ENCODE results near the gene ENPP3. TPM values are rescaled to one million over a fixed set of nuclear protein-coding genes. Genes with fewer than 3 reads are reported as not detected.

The ENPP3 gene
- total and polyA plus RNA-seq, 9 of the 15 experiments (the other 6 are each of a cell fraction or from before 2014, with no cell fraction given) = 14.0 to 32.8 (median 21.6) TPM

GRCh38 chr6:131655951-131656350 is 18.8 kb downstream of the ENPP3 start:
- ChIA-PET POLR2A (interaction anchor here (0.8 to 1.9 kb wide), 3 partner anchors 8 to 563 kb away, joined by 3 to 4 read pairs (median 4); no protein-coding TSS in a partner anchor), CTCF (ENCODE audit: low intra/inter-chr PET ratio) (no interaction called here)
- no peak overlapping the region for H2AFZ ChIP-seq (ENCODE audit: low read depth, low read length)
- no peak for TF ChIP-seq ZNF280B (CRISPR knock-in tag; IDR thresholded peaks at IDR 0.05)
- TF ChIP-seq SFPQ (IDR thresholded peaks at IDR 0.05; ENCODE audit: low read depth, low read length) = no peak
- no peak for TF ChIP-seq ZBTB33 (CRISPR knock-in tag; IDR thresholded peaks at IDR 0.05)
- no TSS peak for BruUV-seq (replicated peaks)
- no peak overlapping the region for H3K9ac ChIP-seq (ENCODE audit: insufficient read depth in 1 of 2, low read depth in 2 of 2, low read length in 2 of 2)
- intact Hi-C loops (cut with micrococcal nuclease) = no loop called here
- no peaks in the 10 kb centered on the region for H4K20me1 ChIP-seq (replicated peaks; ENCODE audit: control insufficient read depth, insufficient read depth, low read length)
- H3K36me3 ChIP-seq (ENCODE audit: control insufficient read depth, insufficient read depth, low read length) = peaks cover 48% of the 10 kb centered on the region
- FAIRE-seq = no peak
- H3K27ac ChIP-seq (ENCODE audit: extremely low read depth, low read depth, low read length) = no peak overlapping the region
- 92% methylated on average over 2 of the region's 2 CpGs for WGBS (ENCODE audit: insufficient coverage, low coverage, missing lambda C conversion rate)
- no peaks in the 10 kb centered on the region for H3K9me1 ChIP-seq (ENCODE audit: control insufficient read depth, insufficient read depth, low read length)
- no peak for DNase-seq (ENCODE audit: extremely low read depth in 1 of 4, low spot score in 3 of 4)
- in situ Hi-C loops (cut with MboI) = no loop called here
- no peaks in the 10 kb centered on the region for H3K9me3 ChIP-seq (replicated peaks; ENCODE audit: control insufficient read depth, insufficient read depth, low read depth, low read length)
- peaks cover 4 to 30% of the 10 kb centered on the region in 2 experiments for H3K4me1 ChIP-seq (replicated peaks in 1 of 2; ENCODE audit: control insufficient read depth in 2 of 2, insufficient read depth in 2 of 2, low read length in 2 of 2)
- H3K4me2 ChIP-seq (ENCODE audit: insufficient read depth, low read length) = no peak overlapping the region
- peak; percentile 30; the same call in 2 of the 3 replicates for ATAC-seq
- H3K27me3 ChIP-seq (ENCODE audit: control insufficient read depth in 2 of 2, insufficient read depth in 2 of 2, low read length in 2 of 2) = no peaks in the 10 kb centered on the region
- no peaks in the 10 kb centered on the region for H3K79me2 ChIP-seq (ENCODE audit: control insufficient read depth, insufficient read depth, low read length)
- H3K4me3 ChIP-seq = no peak overlapping the region
